Posterior vena cava (tissue), 2 donors: ENCODE measurements around the gene IL1R2. TPM values are rescaled to one million over a fixed set of nuclear protein-coding genes. Genes with fewer than 3 reads are reported as not detected.
A peak's percentile ranks its signal among the peaks of the same experiment; 100 is the strongest.
"Not testable (repeated sequence)": the region's sequence is repeated elsewhere in the genome, so short reads cannot be mapped to it uniquely, and the experiment has no call there.

ENCODE experiments used
- DNase-seq: peaks from one replicate; pipeline ENCODE4 v3.0.0-alpha.2; 2020; ENCODE audit warnings: low spot score
- intact Hi-C, 2 donors: fragments of 100-400 bp; cut with DNase I; formaldehyde crosslinking; loops; one replicate each; pipeline versions ENCODE4 v1.14.1 to v1.14.2; 2022 to 2023
- total RNA-seq, 2 donors: library from RNA; stranded (reverse); fragmentation: NEBNext Ultra II Directional; extraction: Animal tissue kit (Norgen Biotek cat#: 25700); gene quantifications; one replicate each; pipeline ENCODE4 v1.2.1, GENCODE V29; 2021
- donor health status: DM: yes; HTN: yes; CAD: no.
- donor health status: DM: yes; HTN: yes; CAD: no.

Gene IL1R2
- total RNA-seq, 2 donors from 2014 or later: 16.3 to 27.0 TPM

- intact Hi-C loops: loop anchor here in 1 of 2 donors (5.0 kb wide), 1 partner anchor 42 kb away; no protein-coding TSS in a partner anchor
- peak; percentile 97 for DNase-seq
Observed at GRCh38 chr2:102063941-102064678, 72.3 kb downstream of the IL1R2 start.

GRCh38 chr2:102064679-102065674 lies 73.2 kb downstream of the IL1R2 start:
- intact Hi-C loops: loop anchor here in 1 of 2 donors (5.0 kb wide), 1 partner anchor 43 kb away; no protein-coding TSS in a partner anchor
- no peak for DNase-seq

GRCh38 chr2:102065675-102066252 lies 74.0 kb downstream of the IL1R2 start:
- intact Hi-C loops: no loop called here
- DNase-seq: no peak

GRCh38 chr2:102066554-102066953 lies 74.8 kb downstream of the IL1R2 start:
- intact Hi-C loops: no loop called here
- no peak for DNase-seq

GRCh38 chr2:102068126-102068525 lies 76.4 kb downstream of the IL1R2 start:
- DNase-seq, intact Hi-C loops: not testable (repeated sequence)

GRCh38 chr2:102069311-102069974 lies 77.7 kb downstream of the IL1R2 start:
- intact Hi-C loops: no loop called here
- DNase-seq: no peak

GRCh38 chr2:102070058-102070642 lies 78.4 kb downstream of the IL1R2 start:
- DNase-seq: peak; percentile 97
- intact Hi-C loops: no loop called here

- intact Hi-C loops: no loop called here
- no peak for DNase-seq
Observed at GRCh38 chr2:102072741-102073140, 81.0 kb downstream of the IL1R2 start.

GRCh38 chr2:102073168-102073724 lies 81.5 kb downstream of the IL1R2 start:
- intact Hi-C loops: no loop called here
- DNase-seq: no peak

- no peak for DNase-seq
- intact Hi-C loops: loop anchor here in 1 of 2 donors (2.0 kb wide), 1 partner anchor 51 kb away; no protein-coding TSS in a partner anchor
Observed at GRCh38 chr2:102074152-102074783, 82.5 kb downstream of the IL1R2 start.

- intact Hi-C loops: loop anchor here in 1 of 2 donors (2.0 kb wide), 1 partner anchor 49 kb away; no protein-coding TSS in a partner anchor
Observed at GRCh38 chr2:102075479-102075878, 83.7 kb downstream of the IL1R2 start.

GRCh38 chr2:102076512-102076911 lies 84.8 kb downstream of the IL1R2 start:
- intact Hi-C loops: no loop called here
- no peak for DNase-seq

More at GRCh38 chr2:102075479-102075878, 83.7 kb downstream of the IL1R2 start:
- no peak for DNase-seq

Other genes starting within 250 kb of the IL1R2 start
- gene IL1R1, start 150.8 kb downstream of the IL1R2 start, total RNA-seq: 100 to 1,000 TPM; 147 to 189 TPM
- under 1 TPM; 0.24 to 0.46 TPM for gene IL1RL2, start 195.1 kb downstream of the IL1R2 start, total RNA-seq